Measurements from ENCODE around the gene PCBP2.

GRCh38 chr12:53484686-53485575 lies 33.0 kb downstream of the PCBP2 start:
- no peak for TF ChIP-seq CTCF (IDR thresholded peaks at IDR 0.05 in 8 of 11, conservative IDR thresholded peaks at IDR 0.05 in 3 of 11)
- no peak for TF ChIP-seq POLR2A (IDR thresholded peaks at IDR 0.05)
- TF ChIP-seq POLR2AphosphoS5 (IDR thresholded peaks at IDR 0.05) = peak in 2 of 3 donors; percentile 30 to 50

All from spleen (tissue), 7 donors.